ENCODE measurements around the gene CRIP2. TPM values are rescaled to one million over a fixed set of nuclear protein-coding genes. Genes with fewer than 3 reads are reported as not detected.

Gene CRIP2
- total and polyA plus RNA-seq, 9 of the 15 experiments (the other 6 are each of a cell fraction or from before 2014, with no cell fraction given) = 0.18 to 2.0 (median 0.69) TPM; not detected in 1

DNA sequence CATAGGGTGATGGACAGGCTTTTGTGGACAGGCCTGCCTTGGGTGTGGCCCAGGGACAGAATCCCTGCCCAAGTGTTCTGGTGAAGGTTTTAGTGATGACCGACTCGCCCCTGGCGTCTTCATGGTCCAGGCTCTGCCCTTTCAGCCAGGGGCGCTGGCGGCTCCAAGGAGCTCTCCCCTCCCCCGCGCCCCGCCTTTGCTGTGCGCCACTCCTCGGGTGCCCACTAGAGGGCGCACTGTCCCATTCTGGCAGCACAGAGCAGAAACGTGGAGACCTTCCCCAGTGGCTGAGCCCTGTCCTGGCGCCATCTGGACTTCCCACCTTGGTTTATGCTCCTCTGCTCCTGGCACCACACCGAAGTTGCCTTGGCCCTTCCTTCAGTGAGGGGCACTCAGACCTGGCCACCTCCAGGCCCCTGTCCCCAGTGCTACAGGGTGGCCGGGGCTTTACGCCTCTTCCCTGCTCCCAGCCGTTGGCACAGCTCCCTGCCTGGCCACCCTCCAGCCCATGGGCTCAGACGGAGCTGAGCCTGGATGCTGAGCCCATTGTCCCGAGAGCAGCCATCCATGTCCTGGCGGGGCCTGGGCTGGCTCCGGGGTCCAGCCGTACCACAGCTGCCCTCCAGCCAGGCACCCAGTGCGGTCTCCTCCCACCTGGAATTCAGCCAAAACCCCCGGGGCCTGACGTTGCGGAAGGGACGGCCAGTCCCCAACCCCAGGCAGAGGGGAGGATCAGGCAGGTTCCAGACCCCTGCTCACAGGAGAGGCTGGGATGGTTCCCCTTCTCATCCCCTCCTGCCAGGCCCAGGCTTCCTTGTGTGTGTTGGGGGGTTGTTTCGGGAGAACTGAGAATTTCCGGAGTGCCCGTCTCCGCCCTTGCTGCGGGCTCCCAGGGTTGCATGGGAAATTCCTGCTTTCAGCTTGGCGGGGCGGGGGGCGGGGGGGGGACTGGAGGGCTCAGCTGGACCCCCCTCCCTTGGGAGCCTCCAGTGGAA is 6.5 kb downstream of the CRIP2 start (continued):
- TF ChIP-seq, protein P1, sequence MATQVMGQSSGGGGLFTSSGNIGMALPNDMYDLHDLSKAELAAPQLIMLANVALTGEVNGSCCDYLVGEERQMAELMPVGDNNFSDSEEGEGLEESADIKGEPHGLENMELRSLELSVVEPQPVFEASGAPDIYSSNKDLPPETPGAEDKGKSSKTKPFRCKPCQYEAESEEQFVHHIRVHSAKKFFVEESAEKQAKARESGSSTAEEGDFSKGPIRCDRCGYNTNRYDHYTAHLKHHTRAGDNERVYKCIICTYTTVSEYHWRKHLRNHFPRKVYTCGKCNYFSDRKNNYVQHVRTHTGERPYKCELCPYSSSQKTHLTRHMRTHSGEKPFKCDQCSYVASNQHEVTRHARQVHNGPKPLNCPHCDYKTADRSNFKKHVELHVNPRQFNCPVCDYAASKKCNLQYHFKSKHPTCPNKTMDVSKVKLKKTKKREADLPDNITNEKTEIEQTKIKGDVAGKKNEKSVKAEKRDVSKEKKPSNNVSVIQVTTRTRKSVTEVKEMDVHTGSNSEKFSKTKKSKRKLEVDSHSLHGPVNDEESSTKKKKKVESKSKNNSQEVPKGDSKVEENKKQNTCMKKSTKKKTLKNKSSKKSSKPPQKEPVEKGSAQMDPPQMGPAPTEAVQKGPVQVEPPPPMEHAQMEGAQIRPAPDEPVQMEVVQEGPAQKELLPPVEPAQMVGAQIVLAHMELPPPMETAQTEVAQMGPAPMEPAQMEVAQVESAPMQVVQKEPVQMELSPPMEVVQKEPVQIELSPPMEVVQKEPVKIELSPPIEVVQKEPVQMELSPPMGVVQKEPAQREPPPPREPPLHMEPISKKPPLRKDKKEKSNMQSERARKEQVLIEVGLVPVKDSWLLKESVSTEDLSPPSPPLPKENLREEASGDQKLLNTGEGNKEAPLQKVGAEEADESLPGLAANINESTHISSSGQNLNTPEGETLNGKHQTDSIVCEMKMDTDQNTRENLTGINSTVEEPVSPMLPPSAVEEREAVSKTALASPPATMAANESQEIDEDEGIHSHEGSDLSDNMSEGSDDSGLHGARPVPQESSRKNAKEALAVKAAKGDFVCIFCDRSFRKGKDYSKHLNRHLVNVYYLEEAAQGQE (IDR thresholded peaks at IDR 0.05; ENCODE audit: borderline replicate concordance) = peak; percentile 58; the same call in 1 of the 2 replicates
- TF ChIP-seq, protein P1 (CRISPR knock-in tag; IDR thresholded peaks at IDR 0.05; ENCODE audit: low read depth) = no peak
- TF ChIP-seq, protein P2, sequence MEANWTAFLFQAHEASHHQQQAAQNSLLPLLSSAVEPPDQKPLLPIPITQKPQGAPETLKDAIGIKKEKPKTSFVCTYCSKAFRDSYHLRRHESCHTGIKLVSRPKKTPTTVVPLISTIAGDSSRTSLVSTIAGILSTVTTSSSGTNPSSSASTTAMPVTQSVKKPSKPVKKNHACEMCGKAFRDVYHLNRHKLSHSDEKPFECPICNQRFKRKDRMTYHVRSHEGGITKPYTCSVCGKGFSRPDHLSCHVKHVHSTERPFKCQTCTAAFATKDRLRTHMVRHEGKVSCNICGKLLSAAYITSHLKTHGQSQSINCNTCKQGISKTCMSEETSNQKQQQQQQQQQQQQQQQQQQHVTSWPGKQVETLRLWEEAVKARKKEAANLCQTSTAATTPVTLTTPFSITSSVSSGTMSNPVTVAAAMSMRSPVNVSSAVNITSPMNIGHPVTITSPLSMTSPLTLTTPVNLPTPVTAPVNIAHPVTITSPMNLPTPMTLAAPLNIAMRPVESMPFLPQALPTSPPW (CRISPR knock-in tag; IDR thresholded peaks at IDR 0.05) = peak; percentile 87
- TF ChIP-seq BMI1 (IDR thresholded peaks at IDR 0.05; ENCODE audit: low read length) (no peak), ZNF282 (CRISPR knock-in tag; IDR thresholded peaks at IDR 0.05) (no peak), SOX6 (IDR thresholded peaks at IDR 0.05) (peak; percentile 31; the same call in 1 of the 2 replicates), ZNF584 (CRISPR knock-in tag; IDR thresholded peaks at IDR 0.05; ENCODE audit: low read depth) (no peak), TEAD2 (tag; IDR thresholded peaks at IDR 0.05) (no peak), HOXB6 (CRISPR knock-in tag; IDR thresholded peaks at IDR 0.05; ENCODE audit: borderline replicate concordance) (no peak), POLR2A (conservative IDR thresholded peaks at IDR 0.05) (peak; percentile 72), TAF1 (IDR thresholded peaks at IDR 0.05; ENCODE audit: control insufficient read depth, extremely low read depth, insufficient read depth, low read length, severe bottlenecking) (peak; percentile 62), PHF20 (IDR thresholded peaks at IDR 0.05; ENCODE audit: partially characterized antibody) (no peak)
- TF ChIP-seq, protein P3, sequence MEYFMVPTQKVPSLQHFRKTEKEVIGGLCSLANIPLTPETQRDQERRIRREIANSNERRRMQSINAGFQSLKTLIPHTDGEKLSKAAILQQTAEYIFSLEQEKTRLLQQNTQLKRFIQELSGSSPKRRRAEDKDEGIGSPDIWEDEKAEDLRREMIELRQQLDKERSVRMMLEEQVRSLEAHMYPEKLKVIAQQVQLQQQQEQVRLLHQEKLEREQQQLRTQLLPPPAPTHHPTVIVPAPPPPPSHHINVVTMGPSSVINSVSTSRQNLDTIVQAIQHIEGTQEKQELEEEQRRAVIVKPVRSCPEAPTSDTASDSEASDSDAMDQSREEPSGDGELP (CRISPR knock-in tag; IDR thresholded peaks at IDR 0.05; ENCODE audit: borderline replicate concordance) = peak; percentile 78; the same call in 1 of the 2 replicates
- TF ChIP-seq, protein P4, sequence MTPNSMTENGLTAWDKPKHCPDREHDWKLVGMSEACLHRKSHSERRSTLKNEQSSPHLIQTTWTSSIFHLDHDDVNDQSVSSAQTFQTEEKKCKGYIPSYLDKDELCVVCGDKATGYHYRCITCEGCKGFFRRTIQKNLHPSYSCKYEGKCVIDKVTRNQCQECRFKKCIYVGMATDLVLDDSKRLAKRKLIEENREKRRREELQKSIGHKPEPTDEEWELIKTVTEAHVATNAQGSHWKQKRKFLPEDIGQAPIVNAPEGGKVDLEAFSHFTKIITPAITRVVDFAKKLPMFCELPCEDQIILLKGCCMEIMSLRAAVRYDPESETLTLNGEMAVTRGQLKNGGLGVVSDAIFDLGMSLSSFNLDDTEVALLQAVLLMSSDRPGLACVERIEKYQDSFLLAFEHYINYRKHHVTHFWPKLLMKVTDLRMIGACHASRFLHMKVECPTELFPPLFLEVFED (CRISPR knock-in tag; conservative IDR thresholded peaks at IDR 0.05) = no peak
